Measurements from ENCODE around the gene SFSWAP. TPM values are rescaled to one million over a fixed set of nuclear protein-coding genes. Genes with fewer than 3 reads are reported as not detected.
A peak's percentile ranks its signal among the peaks of the same experiment; 100 is the strongest.
"Not testable (repeated sequence)": the region's sequence is repeated elsewhere in the genome, so short reads cannot be mapped to it uniquely, and the experiment has no call there.

SFSWAP gene
- total RNA-seq, 1 experiment from 2014 or later, result 33.4 TPM

- H3K4me3 ChIP-seq (ENCODE audit: insufficient read depth, low read depth, low read length), result no peak overlapping the region
- H3K27me3 ChIP-seq (ENCODE audit: control insufficient read depth, insufficient read depth, low read length), result no peaks in the 10 kb centered on the region
- peaks cover 35% of the 10 kb centered on the region for H3K36me3 ChIP-seq (replicated peaks; ENCODE audit: control insufficient read depth, insufficient read depth, low read length)
- no peak for DNase-seq
These were observed 50.7 kb downstream of the SFSWAP start for GRCh38 chr12:131761638-131762037.

GRCh38 chr12:131764738-131765137 is 53.8 kb downstream of the SFSWAP start:
- H3K36me3 ChIP-seq (replicated peaks; ENCODE audit: control insufficient read depth, insufficient read depth, low read length), result peaks cover 22% of the 10 kb centered on the region
- no peak overlapping the region for H3K4me3 ChIP-seq (ENCODE audit: insufficient read depth, low read depth, low read length)
- H3K27me3 ChIP-seq (ENCODE audit: control insufficient read depth, insufficient read depth, low read length), result no peaks in the 10 kb centered on the region
- no peak for DNase-seq

- no peak for DNase-seq
- peaks cover 21% of the 10 kb centered on the region for H3K36me3 ChIP-seq (replicated peaks; ENCODE audit: control insufficient read depth, insufficient read depth, low read length)
- no peak overlapping the region for H3K4me3 ChIP-seq (ENCODE audit: insufficient read depth, low read depth, low read length)
These were observed 55.1 kb downstream of the SFSWAP start for GRCh38 chr12:131765961-131766360.

DNA sequence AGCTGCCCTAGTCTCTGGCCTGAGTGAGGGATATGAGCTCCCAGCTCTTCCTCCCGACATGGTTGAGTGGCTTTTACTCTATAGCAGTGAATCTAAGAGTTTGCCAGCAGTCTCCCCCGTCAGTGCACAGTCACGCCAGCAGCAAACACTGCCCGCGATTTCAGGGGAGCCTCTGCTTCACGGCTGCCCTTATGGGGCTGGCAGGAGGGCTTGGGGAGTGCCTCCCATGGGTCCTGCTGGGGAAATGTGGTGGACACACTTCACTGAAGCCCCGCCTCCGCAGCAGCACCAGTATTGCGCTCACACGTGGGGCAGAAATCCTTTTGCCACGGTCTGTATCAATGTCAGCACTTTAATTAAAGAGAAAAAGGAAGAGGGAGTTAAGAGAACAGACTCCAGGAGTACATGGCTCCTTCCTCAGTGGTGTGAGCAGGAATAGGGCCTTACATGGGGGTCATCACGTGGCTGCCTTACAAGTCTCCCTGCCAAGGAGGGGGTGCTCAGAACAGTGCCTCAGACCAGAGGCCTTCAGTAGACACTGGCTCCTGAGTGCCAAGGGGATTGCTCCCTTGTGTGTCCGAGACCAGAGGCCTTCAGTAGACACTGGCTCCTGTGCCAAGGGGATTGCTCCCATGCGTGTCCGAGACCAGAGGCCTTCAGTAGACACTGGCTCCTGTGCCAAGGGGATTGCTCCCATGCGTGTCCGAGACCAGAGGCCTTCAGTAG is 55.7 kb downstream of the SFSWAP start:
- Histone ChIP-seq H3K4me3 (ENCODE audit: insufficient read depth, low read depth, low read length) (no peak overlapping the region), H3K27me3 (ENCODE audit: control insufficient read depth, insufficient read depth, low read length) (no peaks in the 10 kb centered on the region), H3K36me3 (replicated peaks; ENCODE audit: control insufficient read depth, insufficient read depth, low read length) (peaks cover 21% of the 10 kb centered on the region)
- no peak for DNase-seq

More at GRCh38 chr12:131765961-131766360, 55.1 kb downstream of the SFSWAP start:
- H3K27me3 ChIP-seq (ENCODE audit: control insufficient read depth, insufficient read depth, low read length), result no peaks in the 10 kb centered on the region

DNA sequence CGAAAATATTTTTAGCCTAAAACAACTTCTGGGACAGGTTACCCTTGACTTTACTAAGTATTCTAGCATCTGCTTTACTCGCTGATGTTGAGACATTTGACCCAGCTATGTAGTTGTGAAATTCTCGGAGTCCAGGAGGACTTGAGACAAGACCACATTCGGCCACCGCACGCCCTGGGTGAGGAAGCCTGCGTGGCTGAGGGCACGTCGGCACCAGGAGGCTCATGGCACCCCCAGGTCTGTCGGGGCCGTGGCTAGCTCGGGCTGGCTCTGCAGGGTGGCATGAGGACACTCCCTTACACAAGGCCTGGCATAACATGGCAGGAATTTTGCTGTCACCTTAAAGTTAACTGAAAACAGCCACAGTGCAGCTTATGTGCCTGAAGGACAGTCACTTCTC is 59.2 kb downstream of the SFSWAP start:
- Histone ChIP-seq H3K27me3 (ENCODE audit: control insufficient read depth, insufficient read depth, low read length) (no peaks in the 10 kb centered on the region), H3K4me3 (ENCODE audit: insufficient read depth, low read depth, low read length) (no peak overlapping the region), H3K36me3 (replicated peaks; ENCODE audit: control insufficient read depth, insufficient read depth, low read length) (peaks cover 10% of the 10 kb centered on the region)
- no peak for DNase-seq

GRCh38 chr12:131771965-131772364 is 61.1 kb downstream of the SFSWAP start:
- H3K36me3 ChIP-seq (replicated peaks; ENCODE audit: control insufficient read depth, insufficient read depth, low read length), result peaks cover 4% of the 10 kb centered on the region
- H3K4me3 ChIP-seq (ENCODE audit: insufficient read depth, low read depth, low read length), result no peak overlapping the region

GRCh38 chr12:131773582-131774221 is 62.8 kb downstream of the SFSWAP start:
- DNase-seq, result peak; percentile 84
- H3K27me3 ChIP-seq (ENCODE audit: control insufficient read depth, insufficient read depth, low read length), result no peaks in the 10 kb centered on the region
- H3K4me3 ChIP-seq (ENCODE audit: insufficient read depth, low read depth, low read length), result no peak overlapping the region
- peaks cover 6% of the 10 kb centered on the region for H3K36me3 ChIP-seq (replicated peaks; ENCODE audit: control insufficient read depth, insufficient read depth, low read length)

More at GRCh38 chr12:131771965-131772364, 61.1 kb downstream of the SFSWAP start:
- H3K27me3 ChIP-seq (ENCODE audit: control insufficient read depth, insufficient read depth, low read length), result no peaks in the 10 kb centered on the region
- DNase-seq, result no peak

DNA sequence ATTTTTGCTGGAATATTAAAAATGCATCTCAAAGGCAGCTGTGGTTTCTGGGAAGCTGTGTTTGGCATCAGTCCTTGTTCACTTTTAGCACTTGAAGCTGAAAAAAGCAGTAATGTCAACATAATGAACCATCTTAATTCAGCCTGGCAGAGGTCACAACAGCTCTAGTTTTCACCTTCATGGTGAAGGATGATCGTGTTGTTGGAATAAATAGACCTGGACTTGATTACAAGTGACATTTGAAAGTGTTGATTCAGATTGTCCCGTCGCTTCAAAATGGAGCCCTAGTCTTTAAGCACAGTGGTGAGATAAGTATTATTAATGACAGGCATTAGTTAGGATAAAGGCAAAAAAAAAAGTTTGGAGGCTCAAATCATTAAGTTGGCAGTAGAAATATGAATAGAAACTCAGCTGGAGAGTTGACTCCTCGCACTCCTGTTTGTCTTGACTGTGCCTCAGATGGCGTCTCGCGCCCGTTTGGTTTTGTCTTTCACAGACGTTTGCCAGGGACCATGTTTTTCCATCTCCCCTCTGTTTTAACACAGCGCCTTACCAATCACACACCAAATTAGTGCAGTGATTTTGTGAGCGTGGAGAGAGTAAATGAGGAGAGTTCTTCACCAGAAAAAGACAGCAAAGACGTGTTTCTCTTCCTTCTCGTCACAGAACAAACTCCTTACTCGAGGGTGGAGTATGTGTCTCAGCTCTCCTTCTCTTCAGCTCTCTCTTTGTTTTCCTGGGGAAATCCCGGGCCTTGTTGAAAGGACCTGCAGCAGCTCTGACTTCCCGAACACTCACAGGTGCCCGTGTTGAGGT is 63.9 kb downstream of the SFSWAP start:
- Histone ChIP-seq H3K36me3 (replicated peaks; ENCODE audit: control insufficient read depth, insufficient read depth, low read length) (peaks cover 8% of the 10 kb centered on the region), H3K4me3 (ENCODE audit: insufficient read depth, low read depth, low read length) (no peak overlapping the region), H3K27me3 (ENCODE audit: control insufficient read depth, insufficient read depth, low read length) (no peaks in the 10 kb centered on the region)
- peak; percentile 83 for DNase-seq

DNA sequence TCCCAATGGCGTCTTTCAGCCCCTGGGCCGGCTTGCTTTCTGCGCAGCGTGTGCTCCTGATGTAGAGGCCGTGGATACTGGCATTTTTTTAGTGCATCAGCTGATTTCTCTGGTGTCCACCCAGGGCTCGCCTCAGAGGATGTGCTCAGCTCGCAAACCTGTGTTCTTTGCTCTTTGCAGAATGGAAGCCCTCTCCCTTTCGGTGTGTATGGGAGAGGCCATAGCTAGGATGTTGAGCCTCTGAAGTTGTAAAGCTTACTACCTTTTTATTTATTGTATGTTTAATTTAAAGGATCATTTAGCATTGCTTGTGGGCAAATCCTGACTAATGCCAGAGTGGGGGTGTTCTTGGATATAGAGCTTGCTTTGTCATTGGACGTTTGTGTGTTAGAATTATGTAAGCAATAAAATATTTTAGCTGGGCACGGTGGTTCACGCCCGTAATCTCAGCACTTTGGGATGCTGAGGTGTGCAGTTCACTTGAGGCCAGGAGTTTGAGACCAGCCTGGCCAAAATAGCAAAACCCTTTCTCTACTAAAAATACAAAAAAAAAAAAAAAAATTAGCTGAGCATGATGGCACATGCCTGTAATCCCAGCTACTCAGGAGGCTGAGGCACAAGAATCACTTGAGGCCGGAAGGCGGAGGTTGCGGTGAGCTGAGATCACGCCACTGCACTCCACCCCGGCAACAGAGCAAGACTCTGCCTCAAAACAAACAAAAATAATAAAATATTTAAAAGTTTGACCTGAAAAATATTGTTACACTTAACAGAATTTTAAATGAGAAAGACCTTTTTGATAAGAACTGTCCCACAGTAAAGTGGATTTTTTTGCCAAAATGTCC is 64.7 kb downstream of the SFSWAP start:
- DNase-seq, result no peak
- Histone ChIP-seq H3K4me3 (ENCODE audit: insufficient read depth, low read depth, low read length) (no peak overlapping the region), H3K36me3 (replicated peaks; ENCODE audit: control insufficient read depth, insufficient read depth, low read length) (peaks cover 12% of the 10 kb centered on the region), H3K27me3 (ENCODE audit: control insufficient read depth, insufficient read depth, low read length) (no peaks in the 10 kb centered on the region)

- no peak for DNase-seq
- Histone ChIP-seq H3K4me3 (ENCODE audit: insufficient read depth, low read depth, low read length) (no peak overlapping the region), H3K27me3 (ENCODE audit: control insufficient read depth, insufficient read depth, low read length) (no peaks in the 10 kb centered on the region), H3K36me3 (replicated peaks; ENCODE audit: control insufficient read depth, insufficient read depth, low read length) (peaks cover 12% of the 10 kb centered on the region)
These were observed 65.5 kb downstream of the SFSWAP start for GRCh38 chr12:131776237-131776889.

DNA sequence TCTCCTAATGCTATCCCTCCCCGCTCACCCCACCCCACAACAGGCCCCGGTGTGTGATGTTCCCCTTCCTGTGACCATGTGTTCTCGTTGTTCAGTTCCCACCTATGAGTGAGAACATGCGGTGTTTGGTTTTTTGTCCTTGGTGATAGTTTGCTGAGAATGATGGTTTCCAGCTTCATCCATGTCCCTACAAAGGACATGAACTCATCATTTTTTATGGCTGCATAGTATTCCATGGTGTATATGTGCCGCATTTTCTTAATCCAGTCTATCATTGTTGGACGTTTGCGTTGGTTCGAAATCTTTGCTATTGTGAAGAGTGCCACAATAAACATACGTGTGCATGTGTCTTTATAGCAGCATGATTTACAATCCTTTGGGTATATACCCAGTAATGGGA is 66.4 kb downstream of the SFSWAP start:
- H3K27me3 ChIP-seq (ENCODE audit: control insufficient read depth, insufficient read depth, low read length); H3K4me3 ChIP-seq (ENCODE audit: insufficient read depth, low read depth, low read length); DNase-seq: not testable (repeated sequence)
- H3K36me3 ChIP-seq (replicated peaks; ENCODE audit: control insufficient read depth, insufficient read depth, low read length), result peaks cover 12% of the 10 kb centered on the region

DNA sequence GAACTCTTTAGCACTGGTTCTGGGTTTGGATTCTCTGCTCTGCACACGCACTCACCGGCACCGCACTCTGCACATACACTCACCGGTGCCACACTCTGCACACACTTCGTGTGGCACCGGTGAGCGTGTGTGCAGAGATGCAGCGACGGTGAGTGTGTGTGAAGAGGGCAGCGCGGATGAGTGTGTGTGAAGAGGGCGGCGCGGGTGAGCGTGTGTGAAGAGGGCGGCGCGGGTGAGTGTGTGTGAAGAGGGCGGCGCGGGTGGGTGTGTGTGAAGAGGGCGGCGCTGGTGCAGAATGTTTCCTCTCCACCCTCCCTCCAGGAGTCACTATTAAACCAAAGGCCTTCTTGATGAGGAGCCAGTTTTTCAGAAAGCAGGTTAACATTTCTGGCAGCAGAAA is 68.1 kb downstream of the SFSWAP start:
- Histone ChIP-seq H3K4me3 (ENCODE audit: insufficient read depth, low read depth, low read length) (no peak overlapping the region), H3K36me3 (replicated peaks; ENCODE audit: control insufficient read depth, insufficient read depth, low read length) (peaks cover 12% of the 10 kb centered on the region), H3K27me3 (ENCODE audit: control insufficient read depth, insufficient read depth, low read length) (no peaks in the 10 kb centered on the region)
- no peak for DNase-seq

- no peak for DNase-seq
- H3K36me3 ChIP-seq (replicated peaks; ENCODE audit: control insufficient read depth, insufficient read depth, low read length), result peaks cover 17% of the 10 kb centered on the region
- H3K27me3 ChIP-seq (ENCODE audit: control insufficient read depth, insufficient read depth, low read length), result no peaks in the 10 kb centered on the region
- H3K4me3 ChIP-seq (ENCODE audit: insufficient read depth, low read depth, low read length), result no peak overlapping the region
These were observed 71.2 kb downstream of the SFSWAP start for GRCh38 chr12:131782061-131782460.
